ENCODE results near the gene PHLPP1.

PHLPP1 gene

GRCh38 chr18:62850619-62851306 is 135.4 kb downstream of the PHLPP1 start:
- Histone ChIP-seq H3K36me3 (ENCODE audit: insufficient read depth, low read length) (no peaks in the 10 kb centered on the region), H3K9me3 (ENCODE audit: insufficient read depth, low read depth, low read length) (no peaks in the 10 kb centered on the region), H3K27ac (ENCODE audit: low read depth, low read length) (no peak overlapping the region), H3K4me1 (ENCODE audit: insufficient read depth, low read length) (peaks cover 15% of the 10 kb centered on the region), H3K4me3 (ENCODE audit: low read length) (no peak overlapping the region), H3K27me3 (ENCODE audit: insufficient read depth, low read length) (no peaks in the 10 kb centered on the region), H3K9ac (ENCODE audit: low read depth, low read length) (no peak overlapping the region)
- WGBS, result 96% methylated on average over 7 of the region's 7 CpGs

GRCh38 chr18:62852851-62853250 is 137.5 kb downstream of the PHLPP1 start:
- Histone ChIP-seq H3K36me3 (ENCODE audit: insufficient read depth, low read length) (no peaks in the 10 kb centered on the region), H3K4me3 (ENCODE audit: low read length) (no peak overlapping the region), H3K9me3 (ENCODE audit: insufficient read depth, low read depth, low read length) (no peaks in the 10 kb centered on the region), H3K9ac (ENCODE audit: low read depth, low read length) (no peak overlapping the region), H3K27ac (ENCODE audit: low read depth, low read length) (no peak overlapping the region), H3K27me3 (ENCODE audit: insufficient read depth, low read length) (no peaks in the 10 kb centered on the region), H3K4me1 (ENCODE audit: insufficient read depth, low read length) (peaks cover 9% of the 10 kb centered on the region; the same call in 1 of the 2 replicates)
- 90% methylated on average over 2 of the region's 2 CpGs for WGBS

GRCh38 chr18:62856294-62856693 is 141.0 kb downstream of the PHLPP1 start:
- H3K9me3 ChIP-seq (ENCODE audit: insufficient read depth, low read depth, low read length), result no peaks in the 10 kb centered on the region
- WGBS, result 95% methylated on average over 7 of the region's 7 CpGs

GRCh38 chr18:62857263-62857976 is 142.1 kb downstream of the PHLPP1 start:
- WGBS, result 92% methylated on average over 2 of the region's 2 CpGs
- H3K36me3 ChIP-seq (ENCODE audit: insufficient read depth, low read length), result peaks cover 9% of the 10 kb centered on the region
- peak overlapping the region; percentile 18; the same call in 1 of the 2 replicates for H3K27ac ChIP-seq (ENCODE audit: low read depth, low read length)
- H3K27me3 ChIP-seq (ENCODE audit: insufficient read depth, low read length), result no peaks in the 10 kb centered on the region
- no peaks in the 10 kb centered on the region for H3K9me3 ChIP-seq (ENCODE audit: insufficient read depth, low read depth, low read length)
- H3K4me3 ChIP-seq (ENCODE audit: low read length), result no peak overlapping the region
- peaks cover 10% of the 10 kb centered on the region; the same call in 1 of the 2 replicates for H3K4me1 ChIP-seq (ENCODE audit: insufficient read depth, low read length)
- no peak overlapping the region for H3K9ac ChIP-seq (ENCODE audit: low read depth, low read length)

More at GRCh38 chr18:62856294-62856693, 141.0 kb downstream of the PHLPP1 start:
- H3K4me1 ChIP-seq (ENCODE audit: insufficient read depth, low read length), result peaks cover 10% of the 10 kb centered on the region; the same call in 1 of the 2 replicates
- H3K9ac ChIP-seq (ENCODE audit: low read depth, low read length), result no peak overlapping the region
- no peak overlapping the region for H3K4me3 ChIP-seq (ENCODE audit: low read length)
- no peaks in the 10 kb centered on the region for H3K27me3 ChIP-seq (ENCODE audit: insufficient read depth, low read length)
- H3K36me3 ChIP-seq (ENCODE audit: insufficient read depth, low read length), result peaks cover 3% of the 10 kb centered on the region
- no peak overlapping the region for H3K27ac ChIP-seq (ENCODE audit: low read depth, low read length)

GRCh38 chr18:62860062-62860461 is 144.7 kb downstream of the PHLPP1 start:
- Histone ChIP-seq H3K9me3 (ENCODE audit: insufficient read depth, low read depth, low read length) (no peaks in the 10 kb centered on the region), H3K27me3 (ENCODE audit: insufficient read depth, low read length) (no peaks in the 10 kb centered on the region), H3K4me3 (ENCODE audit: low read length) (no peak overlapping the region), H3K27ac (ENCODE audit: low read depth, low read length) (no peak overlapping the region), H3K9ac (ENCODE audit: low read depth, low read length) (no peak overlapping the region), H3K36me3 (ENCODE audit: insufficient read depth, low read length) (peaks cover 11% of the 10 kb centered on the region), H3K4me1 (ENCODE audit: insufficient read depth, low read length) (peaks cover 10% of the 10 kb centered on the region; the same call in 1 of the 2 replicates)
- WGBS, result 93% methylated on average over 4 of the region's 4 CpGs

- Histone ChIP-seq H3K27ac (ENCODE audit: low read depth, low read length) (no peak overlapping the region), H3K4me1 (ENCODE audit: insufficient read depth, low read length) (0 out of 2 replicates have a peak, but pooled peaks cover 5% of the 10 kb centered on the region), H3K4me3 (ENCODE audit: low read length) (no peak overlapping the region), H3K9ac (ENCODE audit: low read depth, low read length) (no peak overlapping the region), H3K9me3 (ENCODE audit: insufficient read depth, low read depth, low read length) (no peaks in the 10 kb centered on the region), H3K27me3 (ENCODE audit: insufficient read depth, low read length) (no peaks in the 10 kb centered on the region), H3K36me3 (ENCODE audit: insufficient read depth, low read length) (peaks cover 11% of the 10 kb centered on the region)
- WGBS, result 100% methylated on average over 1 of the region's 2 CpGs
These were observed 147.1 kb downstream of the PHLPP1 start for GRCh38 chr18:62862466-62862865.

- Histone ChIP-seq H3K27me3 (ENCODE audit: insufficient read depth, low read length) (no peaks in the 10 kb centered on the region), H3K4me1 (ENCODE audit: insufficient read depth, low read length) (no peaks in the 10 kb centered on the region), H3K9ac (ENCODE audit: low read depth, low read length) (no peak overlapping the region), H3K36me3 (ENCODE audit: insufficient read depth, low read length) (peaks cover 11% of the 10 kb centered on the region), H3K9me3 (ENCODE audit: insufficient read depth, low read depth, low read length) (no peaks in the 10 kb centered on the region), H3K27ac (ENCODE audit: low read depth, low read length) (no peak overlapping the region), H3K4me3 (ENCODE audit: low read length) (no peak overlapping the region)
- 88% methylated on average over 2 of the region's 3 CpGs for WGBS
These were observed 148.2 kb downstream of the PHLPP1 start for GRCh38 chr18:62863579-62864001.

- no peak overlapping the region for H3K4me3 ChIP-seq (ENCODE audit: low read length)
- H3K27me3 ChIP-seq (ENCODE audit: insufficient read depth, low read length), result no peaks in the 10 kb centered on the region
- H3K4me1 ChIP-seq (ENCODE audit: insufficient read depth, low read length), result no peaks in the 10 kb centered on the region
- no peaks in the 10 kb centered on the region for H3K9me3 ChIP-seq (ENCODE audit: insufficient read depth, low read depth, low read length)
- H3K36me3 ChIP-seq (ENCODE audit: insufficient read depth, low read length), result peaks cover 13% of the 10 kb centered on the region
- no peak overlapping the region for H3K27ac ChIP-seq (ENCODE audit: low read depth, low read length)
- H3K9ac ChIP-seq (ENCODE audit: low read depth, low read length), result no peak overlapping the region
These were observed 150.2 kb downstream of the PHLPP1 start for GRCh38 chr18:62865498-62865897.

- Histone ChIP-seq H3K4me3 (ENCODE audit: low read length) (no peak overlapping the region), H3K9ac (ENCODE audit: low read depth, low read length) (no peak overlapping the region), H3K9me3 (ENCODE audit: insufficient read depth, low read depth, low read length) (no peaks in the 10 kb centered on the region), H3K4me1 (ENCODE audit: insufficient read depth, low read length) (no peaks in the 10 kb centered on the region), H3K36me3 (ENCODE audit: insufficient read depth, low read length) (0 out of 2 replicates have a peak, but pooled peaks cover 10% of the 10 kb centered on the region), H3K27ac (ENCODE audit: low read depth, low read length) (no peak overlapping the region), H3K27me3 (ENCODE audit: insufficient read depth, low read length) (no peaks in the 10 kb centered on the region)
- whole genome bisulfite sequencing, result 96% methylated on average over 8 of the region's 8 CpGs
These were observed 152.2 kb downstream of the PHLPP1 start for GRCh38 chr18:62867534-62867933.

GRCh38 chr18:62868645-62869044 is 153.3 kb downstream of the PHLPP1 start:
- Histone ChIP-seq H3K4me3 (ENCODE audit: low read length) (no peak overlapping the region), H3K27ac (ENCODE audit: low read depth, low read length) (no peak overlapping the region), H3K27me3 (ENCODE audit: insufficient read depth, low read length) (no peaks in the 10 kb centered on the region), H3K36me3 (ENCODE audit: insufficient read depth, low read length) (0 out of 2 replicates have a peak, but pooled peaks cover 7% of the 10 kb centered on the region), H3K4me1 (ENCODE audit: insufficient read depth, low read length) (no peaks in the 10 kb centered on the region), H3K9ac (ENCODE audit: low read depth, low read length) (no peak overlapping the region), H3K9me3 (ENCODE audit: insufficient read depth, low read depth, low read length) (no peaks in the 10 kb centered on the region)

GRCh38 chr18:62870643-62871042 is 155.3 kb downstream of the PHLPP1 start:
- H3K9me3 ChIP-seq (ENCODE audit: insufficient read depth, low read depth, low read length), result no peaks in the 10 kb centered on the region
- no peaks in the 10 kb centered on the region for H3K27me3 ChIP-seq (ENCODE audit: insufficient read depth, low read length)
- no peak overlapping the region for H3K9ac ChIP-seq (ENCODE audit: low read depth, low read length)
- peaks cover 6% of the 10 kb centered on the region; the same call in 1 of the 2 replicates for H3K4me1 ChIP-seq (ENCODE audit: insufficient read depth, low read length)
- no peak overlapping the region for H3K4me3 ChIP-seq (ENCODE audit: low read length)
- H3K36me3 ChIP-seq (ENCODE audit: insufficient read depth, low read length), result 0 out of 2 replicates have a peak, but pooled peaks cover 7% of the 10 kb centered on the region
- no peak overlapping the region for H3K27ac ChIP-seq (ENCODE audit: low read depth, low read length)
